Urinary bladder (tissue), 4 donors: ENCODE results near the gene CBLN4. TPM values are rescaled to one million over a fixed set of nuclear protein-coding genes. Genes with fewer than 3 reads are reported as not detected.

Experiments
- DNase-seq: peaks from one replicate; pipeline ENCODE4 v3.0.0-alpha.2; 2015; ENCODE audit errors: extremely low spot score
- H3K27ac ChIP-seq: one replicate; pipeline ENCODE4 v1.5.1; 2013; ENCODE audit warnings: low read depth, mild to moderate bottlenecking, moderate library complexity
- H3K36me3 ChIP-seq: one replicate; pipeline ENCODE4 v1.6.1; 2013; ENCODE audit warnings: mild to moderate bottlenecking, moderate library complexity; ENCODE audit not compliant: insufficient read depth
- H3K4me1 ChIP-seq: one replicate; pipeline ENCODE4 v1.6.1; 2013; ENCODE audit warnings: mild to moderate bottlenecking, moderate library complexity; ENCODE audit not compliant: insufficient read depth
- H3K4me3 ChIP-seq: one replicate; pipeline ENCODE4 v1.5.1; 2013; ENCODE audit warnings: low read depth, low read length
- WGBS: extraction: QIAGEN DNeasy Blood & Tissue Kit; methylation state at CpG from one replicate; pipeline ENCODE4 v1.1.7; 2013; 5-methylcytosine and 5-hydroxymethylcytosine counted together
- polyA plus RNA-seq: library from polyadenylated mRNA; stranded (reverse); fragments of 200-250 nt; gene quantifications from one replicate; pipeline ENCODE4 v1.2.3, GENCODE V29; 2013
- total RNA-seq: library from RNA; depleted of rRNA; stranded (reverse); fragments of >200 nt; gene quantifications from one replicate; pipeline ENCODE4 v1.2.3, GENCODE V29; 2014
- donor health status: healthy with polysubstance abuse.
- donor health status: healthy.

Gene CBLN4
- total RNA-seq (11.7 TPM), polyA plus RNA-seq (0.10 TPM)

DNA sequence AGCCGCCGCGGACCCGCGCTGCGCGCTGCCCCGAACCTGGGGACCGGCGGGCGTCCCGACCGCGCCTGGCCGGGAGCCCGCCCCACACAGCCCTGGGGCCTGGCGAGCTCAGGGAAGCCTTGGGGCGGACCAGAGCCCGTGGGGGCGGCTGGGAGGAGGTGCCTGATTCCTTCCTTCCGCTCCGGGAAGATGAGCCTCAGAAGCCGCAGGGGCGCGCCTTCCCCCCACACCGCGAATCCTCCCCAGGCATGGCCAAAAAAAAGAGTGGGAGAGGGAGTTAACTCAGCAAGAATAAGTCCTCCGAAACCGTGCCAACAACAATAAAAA lies at the start of gene CBLN4:
TSS of gene CBLN4 (minus strand) at position 131 of the 327 bp plus-strand sequence. CDS start 1,348 bp downstream, outside the sequence.
- no peak within 1 kb of the TSS for H3K27ac ChIP-seq
- H3K4me1 ChIP-seq, result no peaks in the 10 kb centered on the region
- H3K4me3 ChIP-seq, result no peak within 1 kb of the TSS
- no peaks in the 10 kb centered on the region for H3K36me3 ChIP-seq
- no peak for DNase-seq
- WGBS, result 3% methylated on average over 29 of the region's 29 CpGs

DNA sequence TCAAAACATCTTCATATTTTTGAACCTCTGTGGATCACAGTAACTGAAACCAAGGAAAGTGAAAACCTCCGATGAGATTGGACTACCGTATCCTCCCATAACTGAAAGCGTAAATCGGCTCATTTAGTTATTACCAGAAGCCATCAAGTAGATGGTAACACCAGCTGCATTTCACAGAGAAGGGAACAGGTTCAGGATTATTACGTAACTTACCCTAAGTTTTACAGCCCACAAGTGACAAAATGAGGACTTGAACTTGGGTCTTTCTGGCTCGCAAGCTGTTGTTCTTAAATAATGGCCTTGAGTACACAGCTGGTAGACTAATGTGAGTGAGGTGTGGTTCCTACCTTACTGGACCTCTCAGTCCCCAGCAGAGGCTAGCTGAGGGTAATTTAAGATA lies 37.9 kb upstream of the CBLN4 start:
- H3K4me1 ChIP-seq, result no peaks in the 10 kb centered on the region
- no peak for DNase-seq
- 79% methylated on average over 6 of the region's 6 CpGs for WGBS
- H3K4me3 ChIP-seq, result no peak overlapping the region
- H3K27ac ChIP-seq, result no peak overlapping the region
- no peaks in the 10 kb centered on the region for H3K36me3 ChIP-seq

DNA sequence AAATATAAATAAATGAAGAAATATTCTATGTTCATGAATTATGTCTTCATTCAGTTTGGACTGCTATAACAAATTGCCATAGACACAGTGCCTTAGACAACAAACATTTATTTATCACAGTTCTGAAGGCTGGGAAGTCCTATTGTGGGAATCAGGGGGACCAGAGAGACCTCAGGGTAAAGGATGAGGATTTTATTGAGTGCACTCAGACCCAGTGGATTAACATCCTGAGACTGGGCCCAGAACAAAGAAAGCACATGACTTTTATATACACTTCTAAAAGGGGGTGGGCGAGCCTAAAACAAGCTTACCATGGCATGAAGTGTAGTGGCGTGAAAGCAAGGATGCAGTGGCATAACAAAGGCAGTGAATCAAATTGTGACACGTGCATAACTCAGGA lies 26.9 kb upstream of the CBLN4 start:
- H3K27ac ChIP-seq, result no peak overlapping the region
- 55% methylated on average over 3 of the region's 3 CpGs for WGBS
- no peaks in the 10 kb centered on the region for H3K36me3 ChIP-seq
- H3K4me1 ChIP-seq, result no peaks in the 10 kb centered on the region
- no peak overlapping the region for H3K4me3 ChIP-seq
- DNase-seq, result no peak

DNA sequence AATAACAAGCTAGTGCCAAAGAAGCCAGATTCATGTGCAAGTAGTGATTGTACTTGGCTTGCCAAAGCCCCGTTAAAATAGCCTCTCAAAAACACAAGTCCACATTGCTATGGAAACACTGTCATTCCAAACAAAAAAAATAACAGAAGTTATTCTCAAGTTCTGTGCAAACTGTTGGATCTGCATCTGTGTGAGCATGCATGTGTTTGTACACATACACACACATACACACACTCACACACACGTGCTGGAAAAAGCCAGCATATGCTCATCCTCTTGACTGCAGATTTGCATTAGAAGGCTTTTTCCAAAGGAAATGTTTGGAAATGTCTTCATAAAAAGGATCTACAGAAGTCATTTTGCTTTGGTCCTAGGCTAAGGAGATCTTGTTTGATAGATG lies 13.4 kb upstream of the CBLN4 start:
- 56% methylated on average over 2 of the region's 2 CpGs for WGBS
- H3K4me1 ChIP-seq, result no peaks in the 10 kb centered on the region
- no peaks in the 10 kb centered on the region for H3K36me3 ChIP-seq
- no peak overlapping the region for H3K4me3 ChIP-seq
- DNase-seq, result no peak
- no peak overlapping the region for H3K27ac ChIP-seq

DNA sequence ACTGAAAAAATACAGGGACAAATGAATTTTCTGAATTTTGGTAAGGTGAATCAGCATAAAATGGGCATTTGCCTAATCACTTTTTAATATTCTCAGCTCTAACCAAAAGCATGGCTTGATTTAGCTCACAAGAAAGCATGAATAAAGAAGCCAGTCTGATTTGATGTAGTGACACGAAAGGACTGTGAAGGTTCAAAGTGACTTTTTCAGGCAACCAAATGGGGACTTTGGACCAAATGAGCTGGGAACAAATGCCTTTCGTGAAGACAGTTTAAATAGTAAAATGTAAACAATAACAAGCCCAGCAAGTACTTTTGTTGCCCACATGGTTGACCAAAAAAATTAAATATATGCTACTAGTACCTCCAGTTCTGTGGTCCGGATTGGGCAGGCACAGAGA lies 12.9 kb upstream of the CBLN4 start:
- H3K27ac ChIP-seq, result no peak overlapping the region
- no peaks in the 10 kb centered on the region for H3K4me1 ChIP-seq
- no peak overlapping the region for H3K4me3 ChIP-seq
- WGBS, result 71% methylated on average over 3 of the region's 3 CpGs
- H3K36me3 ChIP-seq, result no peaks in the 10 kb centered on the region
- DNase-seq, result no peak

DNA sequence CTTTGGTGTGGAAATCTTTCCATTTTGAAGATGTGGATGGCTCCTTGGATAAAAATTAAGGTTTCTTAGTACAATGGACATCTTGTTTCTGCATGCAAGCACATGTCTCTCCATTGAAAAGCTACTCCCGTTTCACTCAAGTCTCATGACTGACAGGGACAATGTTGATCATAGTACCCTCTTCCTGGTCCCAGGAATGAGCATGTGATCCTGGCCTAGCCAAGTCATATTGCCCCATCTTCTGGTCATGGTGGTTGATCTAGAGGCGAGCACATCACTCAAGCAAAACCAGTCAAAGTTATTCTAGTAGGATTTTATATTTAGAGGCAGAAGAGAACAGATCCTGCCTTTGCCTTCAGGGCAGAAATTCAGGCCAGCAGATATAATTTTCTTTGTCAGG lies 12.2 kb upstream of the CBLN4 start:
- 80% methylated on average over 2 of the region's 2 CpGs for WGBS
- Histone ChIP-seq H3K27ac (no peak overlapping the region), H3K4me3 (no peak overlapping the region), H3K36me3 (no peaks in the 10 kb centered on the region), H3K4me1 (no peaks in the 10 kb centered on the region)
- no peak for DNase-seq

DNA sequence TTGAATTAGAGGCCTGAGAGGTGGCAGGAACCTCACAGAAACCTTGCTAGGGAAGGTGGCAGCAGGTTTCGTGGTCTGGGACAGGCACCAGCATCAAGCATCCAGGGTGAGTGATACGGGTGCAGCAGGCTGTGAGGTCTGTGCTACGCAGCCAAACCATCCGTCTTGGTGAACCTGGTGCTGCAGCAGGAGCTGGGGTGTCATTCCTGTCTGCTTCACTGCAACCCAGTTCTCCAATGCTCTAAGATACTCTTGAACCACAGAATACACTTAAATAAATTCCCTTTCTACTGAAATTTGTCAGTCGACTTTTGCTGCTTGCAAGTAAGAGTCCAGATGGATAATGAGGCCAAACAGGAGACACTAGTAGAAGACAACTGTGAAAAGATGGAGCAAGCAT lies 9.7 kb upstream of the CBLN4 start:
- Histone ChIP-seq H3K4me3 (no peak overlapping the region), H3K27ac (no peak overlapping the region), H3K4me1 (no peaks in the 10 kb centered on the region), H3K36me3 (no peaks in the 10 kb centered on the region)
- DNase-seq, result no peak
- WGBS, result 89% methylated on average over 5 of the region's 5 CpGs

DNA sequence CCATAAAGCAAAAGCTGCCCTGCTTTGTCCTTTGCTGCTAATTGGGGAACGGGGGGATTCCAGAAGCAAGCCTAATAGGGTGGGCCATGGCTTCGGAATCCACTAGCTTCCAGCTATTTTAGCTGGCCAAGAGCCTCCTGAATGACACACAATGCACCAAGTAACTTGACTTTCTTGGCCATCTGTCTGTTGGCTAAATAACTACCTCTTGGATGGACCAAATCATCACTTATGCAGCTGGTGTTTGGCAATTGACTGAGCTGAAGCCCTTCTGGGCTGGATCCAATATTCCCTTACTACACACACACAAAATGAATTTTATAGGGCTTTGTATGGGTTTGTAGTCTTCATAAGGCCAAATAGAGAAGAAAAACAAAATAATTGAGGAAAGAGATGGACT lies 8.8 kb upstream of the CBLN4 start:
- no peak overlapping the region for H3K27ac ChIP-seq
- 69% methylated on average over 2 of the region's 2 CpGs for whole genome bisulfite sequencing
- no peak overlapping the region for H3K4me3 ChIP-seq
- H3K36me3 ChIP-seq, result no peaks in the 10 kb centered on the region
- no peaks in the 10 kb centered on the region for H3K4me1 ChIP-seq
- no peak for DNase-seq

DNA sequence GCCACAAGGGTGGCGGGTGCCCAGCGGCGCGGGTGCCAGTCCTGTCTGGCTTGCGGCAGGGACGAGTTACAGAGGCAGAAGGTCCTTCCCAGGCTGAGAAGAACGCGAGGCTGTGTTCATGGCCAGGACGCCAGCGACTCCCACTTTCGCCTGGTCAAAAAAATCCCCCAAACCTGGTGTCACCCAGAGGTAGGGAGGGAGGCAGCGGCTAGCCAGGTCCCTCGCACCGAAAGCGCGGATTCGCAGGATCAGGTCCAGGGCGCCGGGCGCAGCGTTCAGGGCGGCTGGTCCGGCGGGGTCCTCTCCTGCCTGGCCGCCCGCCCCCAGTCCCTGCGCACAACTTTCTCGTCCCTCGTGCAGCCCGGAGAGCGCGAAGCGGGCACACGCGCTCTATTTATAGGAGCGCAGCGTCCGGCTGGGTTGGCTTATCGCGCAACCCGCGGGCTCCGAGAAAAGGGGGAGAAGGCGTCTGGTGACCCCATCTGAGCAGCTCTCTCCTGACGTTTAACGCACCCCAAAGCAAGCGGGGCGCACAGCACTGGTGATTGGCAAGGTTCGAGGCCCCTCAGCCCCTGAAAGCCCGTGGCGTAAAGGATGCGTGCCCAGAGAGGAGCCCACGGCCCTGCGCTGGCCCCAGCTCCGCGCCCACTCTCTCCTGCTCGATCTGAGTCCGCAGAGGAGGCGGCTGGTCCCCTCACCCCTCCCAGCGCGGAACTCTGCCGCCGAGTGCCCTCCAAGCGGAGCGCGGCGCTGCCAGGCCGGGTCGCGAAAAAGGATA lies 519 bp downstream of the CBLN4 start:
- Histone ChIP-seq H3K4me3 (no peak overlapping the region), H3K36me3 (no peaks in the 10 kb centered on the region), H3K4me1 (no peaks in the 10 kb centered on the region), H3K27ac (no peak overlapping the region)
- DNase-seq, result no peak
- WGBS, result 2% methylated on average over 70 of the region's 70 CpGs

DNA sequence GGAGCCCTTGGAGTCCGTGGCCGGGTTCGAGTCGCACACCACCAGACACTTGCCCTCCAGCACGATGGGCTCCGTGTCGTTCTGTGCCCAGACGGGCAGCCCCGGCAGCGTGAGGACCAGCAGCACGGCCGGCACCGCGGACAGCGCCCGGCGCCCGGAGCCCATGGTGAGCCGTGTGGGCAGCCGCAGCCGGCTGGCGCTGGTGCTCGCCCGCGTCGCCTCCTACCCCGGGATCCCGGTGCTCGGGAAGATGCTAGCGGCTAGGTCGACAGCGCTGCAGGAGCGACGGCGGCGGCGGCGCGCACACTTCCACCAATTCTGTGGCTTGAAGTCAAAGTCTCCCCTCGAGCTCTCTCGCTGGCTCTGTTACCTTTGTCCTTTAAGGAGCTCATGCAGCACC lies 1.3 kb downstream of the CBLN4 start:
- Histone ChIP-seq H3K36me3 (no peaks in the 10 kb centered on the region), H3K4me1 (no peaks in the 10 kb centered on the region), H3K27ac (no peak overlapping the region), H3K4me3 (no peak overlapping the region)
- no peak for DNase-seq
- WGBS, result 1% methylated on average over 40 of the region's 41 CpGs

DNA sequence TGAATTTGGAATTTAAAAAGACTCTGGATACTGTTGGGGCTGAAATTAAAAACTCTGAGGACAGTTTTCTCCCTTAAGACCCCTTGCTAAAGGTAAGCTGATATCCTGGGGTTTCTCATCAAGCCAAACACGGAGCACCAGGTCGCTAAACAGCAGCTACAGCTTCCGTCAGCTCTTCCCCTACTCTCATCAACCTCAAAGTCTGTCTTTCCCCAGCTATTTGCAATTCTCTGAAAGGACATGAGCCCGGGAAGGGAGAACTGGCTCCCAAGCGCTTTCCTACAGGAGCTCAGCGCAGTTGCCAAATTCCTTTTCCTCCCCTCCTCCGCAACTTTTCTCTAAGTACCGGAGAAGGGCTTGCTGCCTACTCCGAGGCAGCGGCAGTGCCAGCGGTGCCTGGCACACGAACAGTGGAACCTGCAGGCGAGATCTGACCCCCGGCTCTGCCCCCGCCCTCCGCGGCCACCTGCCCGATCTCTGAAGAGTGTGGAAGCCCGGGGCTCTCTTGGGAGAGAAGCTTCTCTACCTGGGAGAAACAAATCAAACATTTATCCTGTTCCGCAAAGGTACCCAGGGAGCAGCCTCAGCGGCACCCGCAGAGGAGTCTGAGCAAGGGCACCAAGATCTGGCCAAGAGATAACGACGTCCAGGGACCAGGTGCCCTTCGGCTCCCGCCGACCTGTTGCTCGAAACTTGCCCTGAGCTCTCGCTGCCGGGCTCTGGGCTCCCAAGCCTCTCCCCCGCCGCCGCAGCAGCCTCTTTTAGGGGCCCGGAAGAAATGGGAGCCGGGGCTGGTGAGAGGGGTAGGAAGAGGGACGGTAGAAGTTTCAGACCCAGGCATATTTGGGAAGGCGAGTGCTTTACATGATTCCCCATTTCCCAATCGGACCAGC lies 2.2 kb downstream of the CBLN4 start:
- DNase-seq, result no peak
- no peaks in the 10 kb centered on the region for H3K36me3 ChIP-seq
- H3K4me1 ChIP-seq, result no peaks in the 10 kb centered on the region
- no peak overlapping the region for H3K4me3 ChIP-seq
- 3% methylated on average over 38 of the region's 38 CpGs for WGBS
- H3K27ac ChIP-seq, result no peak overlapping the region

DNA sequence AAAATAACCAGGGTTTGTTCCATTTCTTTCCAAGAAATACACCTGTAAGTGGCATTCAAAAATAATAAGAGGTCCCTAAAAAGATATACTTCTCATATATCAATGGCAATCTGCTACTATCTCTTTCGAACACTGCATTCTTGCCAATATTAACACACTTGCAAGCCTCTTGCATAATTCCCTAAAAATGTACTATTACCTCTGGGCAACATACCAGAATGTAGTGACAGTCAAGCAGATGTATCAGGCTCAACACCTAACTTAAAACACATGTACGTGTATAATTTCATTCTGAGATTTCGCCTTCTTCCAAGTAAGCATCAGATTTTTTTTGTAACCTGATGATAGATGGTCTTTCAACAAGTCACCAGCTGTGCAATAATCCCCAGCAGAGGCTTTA lies 3.4 kb downstream of the CBLN4 start:
- H3K36me3 ChIP-seq, result no peaks in the 10 kb centered on the region
- no peak overlapping the region for H3K4me3 ChIP-seq
- WGBS, result 87% methylated on average over 3 of the region's 3 CpGs
- H3K27ac ChIP-seq, result no peak overlapping the region
- no peaks in the 10 kb centered on the region for H3K4me1 ChIP-seq
- no peak for DNase-seq

DNA sequence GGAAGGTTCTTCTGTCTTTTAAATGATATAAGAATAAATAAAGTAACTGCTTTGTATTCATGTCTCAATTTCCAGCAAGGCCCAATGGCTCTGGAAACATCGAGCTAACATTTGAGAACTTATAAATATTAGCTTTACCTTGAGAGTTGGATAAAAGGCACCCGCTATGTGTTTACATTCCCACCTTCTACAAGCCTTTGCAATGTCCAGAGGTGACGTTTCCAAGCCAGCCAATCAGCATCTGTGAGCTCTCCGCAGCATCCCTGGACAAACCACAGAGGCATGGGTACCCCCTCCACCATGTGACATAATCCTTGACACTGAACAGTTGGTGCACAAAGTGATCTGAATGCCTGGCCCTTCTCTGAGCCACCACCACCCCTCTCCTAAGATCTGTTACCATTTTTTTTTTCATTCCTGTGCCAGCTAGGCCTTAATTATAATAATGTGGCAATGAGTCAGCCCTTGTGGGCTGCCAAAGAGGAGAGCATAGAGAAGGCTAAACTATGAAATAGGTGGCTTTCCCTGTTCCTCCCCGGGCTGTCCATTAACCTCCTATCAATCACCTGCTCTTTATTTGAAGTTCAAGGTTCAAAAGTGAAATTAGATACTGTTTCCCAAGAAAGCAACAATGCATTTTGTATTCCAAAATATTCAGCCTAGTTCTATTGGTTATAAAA lies 4.1 kb downstream of the CBLN4 start:
- no peak for DNase-seq
- Histone ChIP-seq H3K36me3 (no peaks in the 10 kb centered on the region), H3K4me3 (no peak overlapping the region), H3K27ac (no peak overlapping the region), H3K4me1 (no peaks in the 10 kb centered on the region)
- 68% methylated on average over 5 of the region's 5 CpGs for WGBS

DNA sequence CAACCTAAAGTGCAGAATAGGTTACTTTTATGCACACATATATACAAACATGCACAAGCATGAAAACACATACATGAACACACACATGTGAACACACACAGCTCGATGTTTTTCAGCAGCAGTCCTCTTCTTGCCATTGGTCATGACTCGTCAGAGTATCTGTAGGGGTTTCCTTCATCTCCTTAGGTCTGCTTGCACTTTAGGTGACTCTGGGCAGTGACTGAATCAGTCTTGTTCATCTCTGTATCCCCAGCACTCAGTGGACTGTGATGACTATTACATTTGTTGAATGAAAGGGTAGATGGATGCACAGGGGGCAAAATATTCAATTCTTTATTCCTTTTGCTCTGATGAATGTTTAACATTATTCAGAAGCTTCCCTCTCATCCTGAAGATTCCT lies 26.8 kb downstream of the CBLN4 start:
- Histone ChIP-seq H3K36me3 (no peaks in the 10 kb centered on the region), H3K4me3 (no peak overlapping the region), H3K27ac (no peak overlapping the region), H3K4me1 (no peaks in the 10 kb centered on the region)
- WGBS, result 43% methylated on average over 2 of the region's 2 CpGs
- no peak for DNase-seq
